Stimulated activated memory B cell treated with anti-CD40 and anti-IgM and Interleukin-4, amounts not matched to agents 10 μg/mL and 1 μg/mL and 100 μg/mL, for 72 hours (primary cell): Measurements from ENCODE around the gene MAP3K5.

Source experiments
- ATAC-seq: fragments of 150-1000 bp; cut with Tn5 transposase; 2 replicates; pipeline ENCODE4 v1.10.0; 2021
- H3K27ac Mint-ChIP-seq: one replicate; pipeline ENCODE4 v1.8.0; 2022; ENCODE audit warnings: mild to moderate bottlenecking, mixed read lengths
- H3K27me3 Mint-ChIP-seq: one replicate; pipeline ENCODE4 v1.8.0; 2022; ENCODE audit warnings: mixed read lengths
- H3K36me3 Mint-ChIP-seq: one replicate; pipeline ENCODE4 v1.8.0; 2022; ENCODE audit warnings: mixed read lengths
- H3K4me1 Mint-ChIP-seq: one replicate; pipeline ENCODE4 v1.8.0; 2022; ENCODE audit warnings: mixed read lengths
- H3K4me3 Mint-ChIP-seq: one replicate; pipeline ENCODE4 v1.8.0; 2022; ENCODE audit warnings: mild to moderate bottlenecking, moderate library complexity, mixed read lengths
- H3K9me3 Mint-ChIP-seq: one replicate; pipeline ENCODE4 v1.8.0; 2022; ENCODE audit warnings: mixed read lengths

MAP3K5 gene

DNA sequence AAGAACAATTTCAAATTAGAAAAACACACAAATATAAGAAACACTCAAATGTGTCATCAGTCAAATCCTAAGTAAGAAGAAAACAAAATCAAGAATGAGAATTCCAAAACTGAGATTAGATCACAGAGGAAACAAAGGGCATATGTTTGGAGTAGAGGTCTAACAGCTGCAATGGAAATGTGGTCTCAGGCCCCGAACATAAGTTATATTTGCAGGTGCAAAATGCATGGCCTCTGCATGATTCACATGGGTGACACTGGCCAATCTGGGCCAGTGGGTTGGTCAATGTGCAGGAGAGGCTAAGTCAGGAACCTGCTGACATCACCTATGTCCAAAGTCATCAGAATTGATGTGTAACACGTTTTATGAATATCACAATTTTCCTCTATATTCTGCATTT lies 133.6 kb downstream of the MAP3K5 start:
- H3K27ac Mint-ChIP-seq: no peak overlapping the region
- H3K4me3 Mint-ChIP-seq: no peak overlapping the region
- no peaks in the 10 kb centered on the region for H3K9me3 Mint-ChIP-seq
- H3K36me3 Mint-ChIP-seq: peaks cover 33% of the 10 kb centered on the region
- no peaks in the 10 kb centered on the region for H3K4me1 Mint-ChIP-seq
- H3K27me3 Mint-ChIP-seq: no peaks in the 10 kb centered on the region
- no peak for ATAC-seq

DNA sequence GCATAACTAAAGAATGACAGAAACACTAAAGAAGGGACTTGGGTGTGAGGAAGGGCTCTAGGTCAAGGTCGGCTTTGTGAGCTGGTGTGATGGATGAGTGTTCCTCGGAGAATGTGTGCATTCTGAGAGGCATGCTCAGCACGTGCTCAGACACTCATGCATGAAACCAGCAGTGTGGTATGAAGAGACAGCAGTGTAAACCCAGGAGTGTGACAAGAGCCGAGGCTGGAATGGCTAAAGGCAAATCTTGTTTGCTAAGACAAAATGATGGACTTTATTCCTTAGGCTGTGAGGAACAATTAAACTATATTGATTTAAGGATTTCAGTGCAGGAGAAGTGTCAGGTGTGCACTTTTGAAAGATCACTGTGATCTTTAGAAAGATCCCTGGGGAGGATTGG lies 134.6 kb downstream of the MAP3K5 start:
- Mint-ChIP-seq H3K9me3 (no peaks in the 10 kb centered on the region), H3K4me3 (no peak overlapping the region), H3K27me3 (no peaks in the 10 kb centered on the region), H3K36me3 (peaks cover 42% of the 10 kb centered on the region), H3K4me1 (no peaks in the 10 kb centered on the region), H3K27ac (no peak overlapping the region)
- ATAC-seq: no peak

DNA sequence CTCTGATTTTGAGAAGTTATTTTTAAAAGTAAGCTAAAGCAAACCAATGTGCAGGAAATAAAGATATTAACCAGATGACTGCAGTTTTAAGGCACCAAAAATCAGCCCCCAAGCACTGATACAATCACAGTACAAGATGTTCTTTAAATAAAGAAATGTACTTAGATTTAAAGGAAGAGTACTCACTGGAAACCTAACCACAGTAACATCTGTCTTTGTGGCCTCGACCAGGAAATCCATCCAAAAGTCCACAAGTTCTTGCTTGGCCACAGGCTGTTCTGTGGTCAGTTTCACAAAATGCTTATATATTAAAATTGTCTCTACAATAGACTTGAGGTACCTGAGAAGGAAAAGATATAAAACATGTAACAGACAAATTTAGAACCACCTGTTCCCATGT lies 136.2 kb downstream of the MAP3K5 start:
- H3K4me3 Mint-ChIP-seq: no peak overlapping the region

DNA sequence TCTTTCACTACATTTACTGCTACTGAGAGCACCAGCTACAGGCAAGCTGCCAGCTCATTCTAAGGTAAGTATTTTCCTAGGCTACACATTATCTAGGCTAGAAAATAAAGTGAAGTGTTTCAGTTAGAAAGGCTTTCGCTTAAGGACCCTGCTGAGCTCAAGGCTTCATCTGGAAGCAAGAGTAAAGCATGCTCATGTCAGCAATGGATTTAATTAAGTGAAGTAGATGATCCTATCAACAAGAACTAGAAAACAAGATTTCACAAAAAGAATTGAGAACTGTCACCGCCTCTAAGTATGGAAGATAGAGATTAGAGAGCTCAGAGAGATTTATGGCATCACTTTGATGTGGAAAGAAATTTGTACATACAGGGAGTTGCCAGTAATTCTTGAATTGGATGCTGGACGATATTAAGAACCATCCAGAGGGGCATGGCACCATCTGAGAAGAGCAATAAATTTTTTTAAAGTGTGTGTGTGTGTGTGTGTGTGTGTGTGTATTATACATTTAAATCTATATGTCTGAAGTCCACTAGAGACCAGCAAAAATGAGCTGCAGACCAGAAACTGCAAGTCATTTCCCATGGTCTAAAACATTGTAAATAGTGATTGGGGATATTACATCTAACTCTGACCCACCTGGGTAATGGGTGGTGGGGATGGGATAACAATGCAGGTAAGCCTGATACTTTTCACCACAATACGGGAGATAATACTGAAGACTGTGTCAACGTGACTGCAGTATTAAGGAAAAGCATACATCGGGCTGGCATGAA lies 136.8 kb downstream of the MAP3K5 start:
- H3K36me3 Mint-ChIP-seq: peaks cover 39% of the 10 kb centered on the region
- no peak for ATAC-seq
- H3K27me3 Mint-ChIP-seq: no peaks in the 10 kb centered on the region
- no peak overlapping the region for H3K27ac Mint-ChIP-seq
- H3K4me1 Mint-ChIP-seq: no peaks in the 10 kb centered on the region
- H3K4me3 Mint-ChIP-seq: no peak overlapping the region
- H3K9me3 Mint-ChIP-seq: no peaks in the 10 kb centered on the region

More for the DNA sequence above, 136.2 kb downstream of the MAP3K5 start:
- Mint-ChIP-seq H3K9me3 (no peaks in the 10 kb centered on the region), H3K4me1 (no peaks in the 10 kb centered on the region), H3K36me3 (peaks cover 39% of the 10 kb centered on the region), H3K27ac (no peak overlapping the region), H3K27me3 (no peaks in the 10 kb centered on the region)
- ATAC-seq: no peak

- no peak for ATAC-seq
These were observed 138.2 kb downstream of the MAP3K5 start for GRCh38 chr6:136654086-136654485.

GRCh38 chr6:136652656-136653055 lies 139.6 kb downstream of the MAP3K5 start:
- no peaks in the 10 kb centered on the region for H3K4me1 Mint-ChIP-seq
- no peaks in the 10 kb centered on the region for H3K27me3 Mint-ChIP-seq
- H3K9me3 Mint-ChIP-seq: no peaks in the 10 kb centered on the region
- no peak overlapping the region for H3K4me3 Mint-ChIP-seq
- H3K36me3 Mint-ChIP-seq: peaks cover 32% of the 10 kb centered on the region
- ATAC-seq: no peak
- no peak overlapping the region for H3K27ac Mint-ChIP-seq

More at GRCh38 chr6:136654086-136654485, 138.2 kb downstream of the MAP3K5 start:
- Mint-ChIP-seq H3K27ac (no peak overlapping the region), H3K27me3 (no peaks in the 10 kb centered on the region), H3K36me3 (peaks cover 39% of the 10 kb centered on the region), H3K9me3 (no peaks in the 10 kb centered on the region), H3K4me1 (no peaks in the 10 kb centered on the region), H3K4me3 (no peak overlapping the region)

DNA sequence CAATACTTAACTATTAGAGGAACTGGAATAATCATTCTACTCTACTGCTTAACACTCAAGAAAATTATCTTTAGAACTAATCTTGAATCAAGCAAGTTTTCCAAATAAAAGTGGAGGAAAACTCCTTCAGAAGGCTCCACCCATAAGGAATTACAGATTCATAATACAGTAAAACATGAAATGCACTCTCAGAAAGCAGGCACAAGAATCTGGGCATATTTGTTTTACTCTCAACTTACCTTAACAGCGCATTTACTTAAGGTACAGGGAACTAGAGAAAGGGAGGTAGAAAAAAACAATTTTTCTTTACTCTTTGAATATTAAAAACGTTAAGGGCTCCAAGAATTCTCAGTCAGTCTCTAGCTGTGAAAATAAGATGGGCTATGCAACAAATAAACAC lies 140.3 kb downstream of the MAP3K5 start:
- ATAC-seq: no peak
- peaks cover 27% of the 10 kb centered on the region for H3K36me3 Mint-ChIP-seq
- H3K9me3 Mint-ChIP-seq: no peaks in the 10 kb centered on the region
- no peak overlapping the region for H3K27ac Mint-ChIP-seq
- no peaks in the 10 kb centered on the region for H3K27me3 Mint-ChIP-seq
- no peak overlapping the region for H3K4me3 Mint-ChIP-seq
- no peaks in the 10 kb centered on the region for H3K4me1 Mint-ChIP-seq

GRCh38 chr6:136647363-136647852 lies 144.9 kb downstream of the MAP3K5 start:
- ATAC-seq: peak; percentile 87
- Mint-ChIP-seq H3K36me3 (peaks cover under 1% of the 10 kb centered on the region), H3K4me3 (no peak overlapping the region), H3K27me3 (no peaks in the 10 kb centered on the region), H3K27ac (no peak overlapping the region), H3K4me1 (no peaks in the 10 kb centered on the region), H3K9me3 (no peaks in the 10 kb centered on the region)

GRCh38 chr6:136646377-136646776 lies 145.9 kb downstream of the MAP3K5 start:
- Mint-ChIP-seq H3K4me3 (no peak overlapping the region), H3K9me3 (no peaks in the 10 kb centered on the region), H3K4me1 (no peaks in the 10 kb centered on the region), H3K27ac (no peak overlapping the region), H3K36me3 (no peaks in the 10 kb centered on the region), H3K27me3 (no peaks in the 10 kb centered on the region)
- no peak for ATAC-seq

DNA sequence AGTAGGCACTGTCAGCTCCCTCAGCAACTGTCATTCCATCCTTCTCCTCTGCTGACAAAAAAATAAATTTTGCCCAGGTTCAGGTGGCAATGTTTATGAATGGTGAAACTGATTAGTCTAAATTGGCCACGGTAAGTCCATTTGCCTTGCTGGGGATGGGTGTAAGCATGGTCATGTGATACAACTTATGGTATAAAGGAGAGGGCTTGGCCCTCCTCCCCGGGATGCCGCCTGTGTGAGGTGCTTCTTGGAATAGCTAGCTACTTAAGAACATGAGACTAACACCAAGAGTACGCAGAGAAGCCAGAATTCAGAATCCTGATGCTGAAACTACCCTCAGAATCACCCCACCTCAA lies 147.7 kb downstream of the MAP3K5 start:
- Mint-ChIP-seq H3K27ac (no peak overlapping the region), H3K4me3 (no peak overlapping the region), H3K9me3 (no peaks in the 10 kb centered on the region), H3K36me3 (peaks cover 6% of the 10 kb centered on the region), H3K4me1 (no peaks in the 10 kb centered on the region), H3K27me3 (no peaks in the 10 kb centered on the region)
- peak; percentile 9 for ATAC-seq

GRCh38 chr6:136643850-136644596 lies 148.3 kb downstream of the MAP3K5 start:
- Mint-ChIP-seq H3K4me3 (no peak overlapping the region), H3K4me1 (no peaks in the 10 kb centered on the region), H3K27ac (no peak overlapping the region), H3K36me3 (peaks cover 6% of the 10 kb centered on the region), H3K27me3 (no peaks in the 10 kb centered on the region), H3K9me3 (no peaks in the 10 kb centered on the region)
- peak; percentile 72 for ATAC-seq

DNA sequence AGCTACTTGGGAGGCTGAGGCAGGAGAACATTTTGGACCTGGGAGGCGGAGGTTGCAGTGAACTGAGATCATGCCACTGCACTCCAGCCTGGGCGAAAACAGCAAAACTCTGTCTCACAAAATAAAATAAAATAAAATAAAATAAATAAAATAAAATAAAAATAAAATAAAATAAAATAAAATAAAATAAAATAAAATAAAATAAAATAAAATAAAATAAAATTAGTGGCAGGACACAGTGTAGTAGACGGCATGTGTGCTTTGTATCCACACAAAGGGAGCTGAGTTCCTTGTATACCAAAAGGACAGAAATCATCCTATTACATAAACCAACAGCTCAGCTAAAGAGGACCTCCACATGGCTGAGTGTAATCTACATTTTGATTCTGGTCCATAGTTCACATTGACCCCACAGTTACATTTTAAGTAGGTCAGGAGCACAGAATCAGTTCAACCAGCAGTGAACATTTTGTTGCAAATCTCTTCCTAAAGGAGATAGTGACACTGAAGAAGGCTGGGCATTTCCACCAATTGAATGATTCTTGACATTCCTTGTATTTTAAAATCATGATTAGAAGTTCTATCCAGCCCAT lies 150.3 kb downstream of the MAP3K5 start:
- H3K27me3 Mint-ChIP-seq: no peaks in the 10 kb centered on the region
- H3K9me3 Mint-ChIP-seq: no peaks in the 10 kb centered on the region
- ATAC-seq: no peak
- no peak overlapping the region for H3K27ac Mint-ChIP-seq
- H3K4me1 Mint-ChIP-seq: no peaks in the 10 kb centered on the region
- peaks cover 16% of the 10 kb centered on the region for H3K36me3 Mint-ChIP-seq
- H3K4me3 Mint-ChIP-seq: no peak overlapping the region

DNA sequence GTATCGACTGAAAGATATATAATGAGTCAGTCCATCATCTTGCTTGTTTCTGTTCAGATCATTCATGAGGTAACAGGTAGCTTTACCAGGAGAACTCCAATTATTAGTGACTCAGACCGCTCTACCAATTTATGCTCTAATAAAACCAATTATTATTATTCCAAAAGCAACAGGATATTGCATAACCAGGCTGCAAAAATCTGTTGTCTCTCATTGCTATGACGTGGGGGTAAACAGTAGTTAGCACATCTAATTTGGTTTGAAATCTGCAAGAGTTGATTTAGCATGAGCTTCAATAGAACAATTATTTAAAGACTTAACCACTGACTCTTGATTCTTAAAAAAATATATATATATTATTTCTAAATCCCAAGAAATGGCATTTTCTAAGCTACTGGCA lies 151.1 kb downstream of the MAP3K5 start:
- Mint-ChIP-seq H3K36me3 (peaks cover 18% of the 10 kb centered on the region), H3K27me3 (no peaks in the 10 kb centered on the region), H3K27ac (no peak overlapping the region), H3K4me1 (no peaks in the 10 kb centered on the region), H3K9me3 (no peaks in the 10 kb centered on the region), H3K4me3 (no peak overlapping the region)
- no peak for ATAC-seq

DNA sequence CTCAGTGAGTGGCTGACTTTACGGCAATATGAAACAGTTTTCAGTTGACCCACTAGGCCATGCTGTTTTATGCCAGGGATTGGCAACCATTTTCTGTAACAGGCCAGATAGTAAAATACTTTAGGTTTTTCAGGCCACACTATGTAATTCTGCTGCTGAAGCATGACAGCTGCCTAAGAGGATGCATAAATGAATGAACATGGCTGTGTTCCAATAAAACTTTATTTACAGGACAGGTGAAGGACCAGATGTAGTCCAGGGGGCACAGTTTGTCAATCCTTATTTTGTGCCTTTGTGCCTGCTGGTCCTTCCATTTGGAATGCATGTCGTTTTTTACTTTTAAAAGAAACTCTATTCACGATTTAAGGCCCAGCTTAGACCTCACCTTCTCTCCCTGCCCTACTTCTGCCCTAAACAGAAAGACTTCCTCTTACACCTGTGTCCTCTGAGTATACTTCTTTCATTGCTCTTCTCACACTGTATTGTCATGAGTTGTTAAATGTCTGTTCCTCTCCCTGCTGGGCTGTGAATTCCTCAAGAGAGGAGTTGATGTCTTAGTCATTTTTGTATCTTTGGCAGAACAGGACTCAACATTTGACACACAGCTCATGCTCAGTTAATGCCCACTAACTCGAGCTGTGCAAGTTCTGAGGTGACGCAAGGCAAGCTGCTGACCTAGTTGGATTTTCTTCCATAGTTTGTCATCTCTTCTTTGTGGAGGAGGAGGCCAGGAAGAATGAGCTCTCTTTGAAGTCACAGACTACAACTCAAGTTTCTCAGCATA lies 152.0 kb downstream of the MAP3K5 start:
- ATAC-seq: no peak
- H3K4me3 Mint-ChIP-seq: no peak overlapping the region
- H3K36me3 Mint-ChIP-seq: peaks cover 18% of the 10 kb centered on the region
- H3K27ac Mint-ChIP-seq: no peak overlapping the region
- no peaks in the 10 kb centered on the region for H3K9me3 Mint-ChIP-seq
- no peaks in the 10 kb centered on the region for H3K4me1 Mint-ChIP-seq
- H3K27me3 Mint-ChIP-seq: no peaks in the 10 kb centered on the region

GRCh38 chr6:136639702-136640101 lies 152.6 kb downstream of the MAP3K5 start:
- Mint-ChIP-seq H3K27ac (no peak overlapping the region), H3K36me3 (peaks cover 18% of the 10 kb centered on the region), H3K4me1 (no peaks in the 10 kb centered on the region), H3K27me3 (no peaks in the 10 kb centered on the region), H3K4me3 (no peak overlapping the region), H3K9me3 (no peaks in the 10 kb centered on the region)
- no peak for ATAC-seq
